WTC11 (cell line): ENCODE measurements around the gene UGGT2.

Experiments used
- CREB1 ChIP-seq: sonication (generic); formaldehyde crosslinking; IDR thresholded peaks from 2 replicates; pipeline ENCODE4 v1.8.0; 2023; ENCODE audit warnings: mild to moderate bottlenecking, missing genetic modification reagents
- FOXJ3 ChIP-seq: sonication (generic); formaldehyde crosslinking; IDR thresholded peaks from 2 replicates; pipeline ENCODE4 v1.9.0; 2021; ENCODE audit warnings: missing genetic modification reagents, mild to moderate bottlenecking, borderline replicate concordance
- JUN ChIP-seq: sonication (generic); formaldehyde crosslinking; IDR thresholded peaks from 2 replicates; pipeline ENCODE4 v1.8.0; 2023; ENCODE audit warnings: mild to moderate bottlenecking, missing genetic modification reagents
- NFE2L1 ChIP-seq: sonication (generic); formaldehyde crosslinking; IDR thresholded peaks from 2 replicates; pipeline ENCODE4 v1.8.1; 2023; ENCODE audit warnings: missing genetic modification reagents
- SMAD3 ChIP-seq: sonication (generic); formaldehyde crosslinking; IDR thresholded peaks from 2 replicates; pipeline ENCODE4 v1.8.0; 2022; ENCODE audit warnings: missing genetic modification reagents, mild to moderate bottlenecking, borderline replicate concordance
- SP1 ChIP-seq: sonication (generic); formaldehyde crosslinking; conservative IDR thresholded peaks from 2 replicates; pipeline ENCODE4 v1.8.1; 2022; ENCODE audit warnings: missing genetic modification reagents
- ZNF671 ChIP-seq: fragments of 250-450 bp; sonication (Bioruptor Pico); IDR thresholded peaks from 2 replicates; pipeline ENCODE4 v1.8.0; 2021; ENCODE audit warnings: mild to moderate bottlenecking
- TF ChIP-seq, protein P1 (sequence below): fragments of 200-600 bp; IDR thresholded peaks from 2 replicates; pipeline ENCODE4 v1.8.0; 2022; ENCODE audit warnings: antibody characterized with exemption
- TF ChIP-seq, protein P2 (sequence below): sonication (generic); formaldehyde crosslinking; IDR thresholded peaks from 2 replicates; pipeline ENCODE4 v1.8.1; 2023; ENCODE audit warnings: mild to moderate bottlenecking, missing genetic modification reagents, borderline replicate concordance
- TF ChIP-seq, protein P3 (sequence below): sonication (generic); formaldehyde crosslinking; IDR thresholded peaks from 2 replicates; pipeline ENCODE4 v1.8.1; 2022; ENCODE audit warnings: low read depth, missing genetic modification reagents, borderline replicate concordance
- TF ChIP-seq, protein P4 (sequence below): sonication (generic); formaldehyde crosslinking; IDR thresholded peaks from 2 replicates; pipeline ENCODE4 v1.8.1; 2022; ENCODE audit warnings: low read depth, mild to moderate bottlenecking, moderate library complexity, missing genetic modification reagents, borderline replicate concordance
- TF ChIP-seq, protein P5 (sequence below): sonication (generic); formaldehyde crosslinking; IDR thresholded peaks from 2 replicates; pipeline ENCODE4 v1.8.0; 2022; ENCODE audit warnings: mild to moderate bottlenecking, missing genetic modification reagents

DNA sequence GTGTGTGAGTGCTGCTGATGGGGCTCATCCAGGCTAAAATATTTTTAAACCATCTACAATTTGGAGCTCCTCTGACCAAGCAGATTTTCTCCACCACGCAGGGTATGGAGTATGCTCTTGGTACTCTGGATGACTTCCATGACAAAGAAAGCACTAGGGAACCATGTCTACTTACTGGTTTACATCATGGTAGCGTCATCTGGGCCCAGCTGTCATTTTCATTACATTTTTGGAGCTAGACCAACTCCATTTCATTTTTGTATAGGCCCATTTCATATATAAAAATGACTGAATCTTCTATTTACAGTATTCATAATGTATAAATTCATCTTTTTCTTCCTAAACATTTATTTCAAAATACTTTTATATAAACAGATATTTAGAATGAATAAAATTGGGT is 191.9 kb downstream of the UGGT2 start:
- TF ChIP-seq, protein P1, sequence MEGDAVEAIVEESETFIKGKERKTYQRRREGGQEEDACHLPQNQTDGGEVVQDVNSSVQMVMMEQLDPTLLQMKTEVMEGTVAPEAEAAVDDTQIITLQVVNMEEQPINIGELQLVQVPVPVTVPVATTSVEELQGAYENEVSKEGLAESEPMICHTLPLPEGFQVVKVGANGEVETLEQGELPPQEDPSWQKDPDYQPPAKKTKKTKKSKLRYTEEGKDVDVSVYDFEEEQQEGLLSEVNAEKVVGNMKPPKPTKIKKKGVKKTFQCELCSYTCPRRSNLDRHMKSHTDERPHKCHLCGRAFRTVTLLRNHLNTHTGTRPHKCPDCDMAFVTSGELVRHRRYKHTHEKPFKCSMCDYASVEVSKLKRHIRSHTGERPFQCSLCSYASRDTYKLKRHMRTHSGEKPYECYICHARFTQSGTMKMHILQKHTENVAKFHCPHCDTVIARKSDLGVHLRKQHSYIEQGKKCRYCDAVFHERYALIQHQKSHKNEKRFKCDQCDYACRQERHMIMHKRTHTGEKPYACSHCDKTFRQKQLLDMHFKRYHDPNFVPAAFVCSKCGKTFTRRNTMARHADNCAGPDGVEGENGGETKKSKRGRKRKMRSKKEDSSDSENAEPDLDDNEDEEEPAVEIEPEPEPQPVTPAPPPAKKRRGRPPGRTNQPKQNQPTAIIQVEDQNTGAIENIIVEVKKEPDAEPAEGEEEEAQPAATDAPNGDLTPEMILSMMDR: no peak
- TF ChIP-seq, protein P2, sequence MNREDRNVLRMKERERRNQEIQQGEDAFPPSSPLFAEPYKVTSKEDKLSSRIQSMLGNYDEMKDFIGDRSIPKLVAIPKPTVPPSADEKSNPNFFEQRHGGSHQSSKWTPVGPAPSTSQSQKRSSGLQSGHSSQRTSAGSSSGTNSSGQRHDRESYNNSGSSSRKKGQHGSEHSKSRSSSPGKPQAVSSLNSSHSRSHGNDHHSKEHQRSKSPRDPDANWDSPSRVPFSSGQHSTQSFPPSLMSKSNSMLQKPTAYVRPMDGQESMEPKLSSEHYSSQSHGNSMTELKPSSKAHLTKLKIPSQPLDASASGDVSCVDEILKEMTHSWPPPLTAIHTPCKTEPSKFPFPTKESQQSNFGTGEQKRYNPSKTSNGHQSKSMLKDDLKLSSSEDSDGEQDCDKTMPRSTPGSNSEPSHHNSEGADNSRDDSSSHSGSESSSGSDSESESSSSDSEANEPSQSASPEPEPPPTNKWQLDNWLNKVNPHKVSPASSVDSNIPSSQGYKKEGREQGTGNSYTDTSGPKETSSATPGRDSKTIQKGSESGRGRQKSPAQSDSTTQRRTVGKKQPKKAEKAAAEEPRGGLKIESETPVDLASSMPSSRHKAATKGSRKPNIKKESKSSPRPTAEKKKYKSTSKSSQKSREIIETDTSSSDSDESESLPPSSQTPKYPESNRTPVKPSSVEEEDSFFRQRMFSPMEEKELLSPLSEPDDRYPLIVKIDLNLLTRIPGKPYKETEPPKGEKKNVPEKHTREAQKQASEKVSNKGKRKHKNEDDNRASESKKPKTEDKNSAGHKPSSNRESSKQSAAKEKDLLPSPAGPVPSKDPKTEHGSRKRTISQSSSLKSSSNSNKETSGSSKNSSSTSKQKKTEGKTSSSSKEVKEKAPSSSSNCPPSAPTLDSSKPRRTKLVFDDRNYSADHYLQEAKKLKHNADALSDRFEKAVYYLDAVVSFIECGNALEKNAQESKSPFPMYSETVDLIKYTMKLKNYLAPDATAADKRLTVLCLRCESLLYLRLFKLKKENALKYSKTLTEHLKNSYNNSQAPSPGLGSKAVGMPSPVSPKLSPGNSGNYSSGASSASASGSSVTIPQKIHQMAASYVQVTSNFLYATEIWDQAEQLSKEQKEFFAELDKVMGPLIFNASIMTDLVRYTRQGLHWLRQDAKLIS: no peak
- no peak for TF ChIP-seq JUN (CRISPR knock-in tag)
- no peak for TF ChIP-seq CREB1
- TF ChIP-seq, protein P3, sequence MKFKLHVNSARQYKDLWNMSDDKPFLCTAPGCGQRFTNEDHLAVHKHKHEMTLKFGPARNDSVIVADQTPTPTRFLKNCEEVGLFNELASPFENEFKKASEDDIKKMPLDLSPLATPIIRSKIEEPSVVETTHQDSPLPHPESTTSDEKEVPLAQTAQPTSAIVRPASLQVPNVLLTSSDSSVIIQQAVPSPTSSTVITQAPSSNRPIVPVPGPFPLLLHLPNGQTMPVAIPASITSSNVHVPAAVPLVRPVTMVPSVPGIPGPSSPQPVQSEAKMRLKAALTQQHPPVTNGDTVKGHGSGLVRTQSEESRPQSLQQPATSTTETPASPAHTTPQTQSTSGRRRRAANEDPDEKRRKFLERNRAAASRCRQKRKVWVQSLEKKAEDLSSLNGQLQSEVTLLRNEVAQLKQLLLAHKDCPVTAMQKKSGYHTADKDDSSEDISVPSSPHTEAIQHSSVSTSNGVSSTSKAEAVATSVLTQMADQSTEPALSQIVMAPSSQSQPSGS: no peak
- TF ChIP-seq, protein P4, sequence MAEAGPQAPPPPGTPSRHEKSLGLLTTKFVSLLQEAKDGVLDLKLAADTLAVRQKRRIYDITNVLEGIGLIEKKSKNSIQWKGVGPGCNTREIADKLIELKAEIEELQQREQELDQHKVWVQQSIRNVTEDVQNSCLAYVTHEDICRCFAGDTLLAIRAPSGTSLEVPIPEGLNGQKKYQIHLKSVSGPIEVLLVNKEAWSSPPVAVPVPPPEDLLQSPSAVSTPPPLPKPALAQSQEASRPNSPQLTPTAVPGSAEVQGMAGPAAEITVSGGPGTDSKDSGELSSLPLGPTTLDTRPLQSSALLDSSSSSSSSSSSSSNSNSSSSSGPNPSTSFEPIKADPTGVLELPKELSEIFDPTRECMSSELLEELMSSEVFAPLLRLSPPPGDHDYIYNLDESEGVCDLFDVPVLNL: no peak
- no peak for TF ChIP-seq SP1
- TF ChIP-seq SMAD3 (CRISPR knock-in tag): no peak
- no peak for TF ChIP-seq NFE2L1 (CRISPR knock-in tag)
- no peak for TF ChIP-seq FOXJ3 (CRISPR knock-in tag)
- TF ChIP-seq, protein P5, sequence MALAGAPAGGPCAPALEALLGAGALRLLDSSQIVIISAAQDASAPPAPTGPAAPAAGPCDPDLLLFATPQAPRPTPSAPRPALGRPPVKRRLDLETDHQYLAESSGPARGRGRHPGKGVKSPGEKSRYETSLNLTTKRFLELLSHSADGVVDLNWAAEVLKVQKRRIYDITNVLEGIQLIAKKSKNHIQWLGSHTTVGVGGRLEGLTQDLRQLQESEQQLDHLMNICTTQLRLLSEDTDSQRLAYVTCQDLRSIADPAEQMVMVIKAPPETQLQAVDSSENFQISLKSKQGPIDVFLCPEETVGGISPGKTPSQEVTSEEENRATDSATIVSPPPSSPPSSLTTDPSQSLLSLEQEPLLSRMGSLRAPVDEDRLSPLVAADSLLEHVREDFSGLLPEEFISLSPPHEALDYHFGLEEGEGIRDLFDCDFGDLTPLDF (CRISPR knock-in tag): no peak
- no peak for TF ChIP-seq ZNF671 (CRISPR knock-in tag)
